Ovary (tissue), 3 donors: ENCODE measurements around the gene COX7C.
"Not testable (repeated sequence)": the region's sequence is repeated elsewhere in the genome, so short reads cannot be mapped to it uniquely, and the experiment has no call there.

Source experiments
- CTCF ChIP-seq, 3 donors: fragments of 450-650 bp in 2 of 3; fragments of 200-600 bp in 1 of 3; IDR thresholded peaks; one replicate each; pipeline versions ENCODE4 v1.5.1 to v1.8.0; 2016 to 2022; ENCODE audit warnings: antibody characterized with exemption in 3 of 3, mild to moderate bottlenecking in 1 of 3
- POLR2A ChIP-seq: fragments of 450-650 bp; IDR thresholded peaks from one replicate; pipeline ENCODE4 v1.6.1; 2017; ENCODE audit warnings: antibody characterized with exemption, mild to moderate bottlenecking, moderate library complexity
- donor health status: DM: no; HTN: no; CAD: no.

- not testable (repeated sequence) for TF ChIP-seq POLR2A; CTCF (IDR thresholded peaks at IDR 0.05)
Measured at GRCh38 chr5:86569522-86570426, 48.0 kb upstream of the COX7C start.
